Inflammatory macrophage (primary cell): ENCODE data around the gene ATOSA.

ENCODE experiments used
- DNase-seq, 2 donors: peaks; one replicate each; pipeline ENCODE4 v3.0.0-alpha.2; 2020 to 2022
- total RNA-seq, 18 experiments: gene quantifications; one replicate each; lab custom pipeline; 2026; ENCODE audit warnings: mixed read lengths in 6 of 18, inconsistent platforms in 2 of 18; lab: John Stamatoyannopoulos, UW

The ATOSA gene
- 2.0 to 43.4 (median 16.2) reads per million in 18 experiments for total RNA-seq

GRCh38 chr15:52679232-52680040, at the start of gene ATOSA:
Gene ATOSA, minus strand, starts transcription at chr15:52679388. Its CDS starts 1,367 bp downstream, at chr15:52678021.
- peak; percentile 83 to 87 for DNase-seq

GRCh38 chr15:52728899-52729298, 49.7 kb upstream of the ATOSA start:
- DNase-seq, result peak; percentile 22 to 23

- DNase-seq, result no peak
These were observed 48.6 kb upstream of the ATOSA start for GRCh38 chr15:52727815-52728214.

GRCh38 chr15:52726195-52726594, 47.0 kb upstream of the ATOSA start:
- DNase-seq, result no peak

- DNase-seq, result no peak
These were observed 39.4 kb upstream of the ATOSA start for GRCh38 chr15:52718551-52718950.

- DNase-seq, result no peak
These were observed 38.7 kb upstream of the ATOSA start for GRCh38 chr15:52717924-52718323.

- peak; percentile 3 to 20 for DNase-seq
These were observed 38.3 kb upstream of the ATOSA start for GRCh38 chr15:52717481-52717880.

- DNase-seq, result no peak
These were observed 37.3 kb upstream of the ATOSA start for GRCh38 chr15:52716536-52716935.

GRCh38 chr15:52715411-52715810, 36.2 kb upstream of the ATOSA start:
- peak; percentile 50 to 58 for DNase-seq

GRCh38 chr15:52714968-52715367, 35.8 kb upstream of the ATOSA start:
- peak; percentile 91 to 97 for DNase-seq

- DNase-seq, result no peak
These were observed 31.7 kb upstream of the ATOSA start for GRCh38 chr15:52710708-52711389.

GRCh38 chr15:52710050-52710707, 31.0 kb upstream of the ATOSA start:
- peak in 1 of 2 donors; percentile 21 for DNase-seq

- no peak for DNase-seq
These were observed 30.2 kb upstream of the ATOSA start for GRCh38 chr15:52709187-52709981.

GRCh38 chr15:52706091-52706490, 26.9 kb upstream of the ATOSA start:
- no peak for DNase-seq

- DNase-seq, result no peak
These were observed 23.2 kb upstream of the ATOSA start for GRCh38 chr15:52702390-52702789.

- DNase-seq, result no peak
These were observed 20.3 kb upstream of the ATOSA start for GRCh38 chr15:52699457-52699856.

- no peak for DNase-seq
These were observed 19.3 kb upstream of the ATOSA start for GRCh38 chr15:52698514-52698913.

GRCh38 chr15:52697051-52697450, 17.9 kb upstream of the ATOSA start:
- peak; percentile 9 to 29 for DNase-seq

GRCh38 chr15:52695154-52695553, 16.0 kb upstream of the ATOSA start:
- DNase-seq, result no peak

- DNase-seq, result no peak
These were observed 10.4 kb upstream of the ATOSA start for GRCh38 chr15:52689562-52689961.

- DNase-seq, result peak; percentile 18 to 33
These were observed 4.4 kb upstream of the ATOSA start for GRCh38 chr15:52683580-52683979.

- DNase-seq, result peak; percentile 13 to 45
These were observed 3.6 kb upstream of the ATOSA start for GRCh38 chr15:52682781-52683180.
